ENCODE measurements around the gene CHD3.
A peak's percentile ranks its signal among the peaks of the same experiment; 100 is the strongest.

The CHD3 gene

GRCh38 chr17:7910711-7911110 is 22.1 kb downstream of the CHD3 start:
- H3K27me3 ChIP-seq (ENCODE audit: control insufficient read depth, insufficient read depth, low read length) = peaks cover 11% of the 10 kb centered on the region
- H3K27ac ChIP-seq (ENCODE audit: low read depth, low read length) = no peak overlapping the region
- H3K4me3 ChIP-seq (ENCODE audit: low read depth, low read length) = no peak overlapping the region
- peaks cover 19% of the 10 kb centered on the region for H3K36me3 ChIP-seq (ENCODE audit: control insufficient read depth, insufficient read depth, low read length)
- peaks cover 6% of the 10 kb centered on the region for H3K4me1 ChIP-seq (ENCODE audit: control insufficient read depth, insufficient read depth, low read length)
- no peak overlapping the region for H3K9ac ChIP-seq (ENCODE audit: low read length)
- H3K9me3 ChIP-seq (ENCODE audit: control insufficient read depth, insufficient read depth, low read depth, low read length) = no peaks in the 10 kb centered on the region

- peaks cover 6% of the 10 kb centered on the region for H3K4me1 ChIP-seq (ENCODE audit: control insufficient read depth, insufficient read depth, low read length)
- no peak overlapping the region for H3K9ac ChIP-seq (ENCODE audit: low read length)
- H3K9me3 ChIP-seq (ENCODE audit: control insufficient read depth, insufficient read depth, low read depth, low read length) = no peaks in the 10 kb centered on the region
- H3K27ac ChIP-seq (ENCODE audit: low read depth, low read length) = no peak overlapping the region
- H3K4me3 ChIP-seq (ENCODE audit: low read depth, low read length) = no peak overlapping the region
- H3K27me3 ChIP-seq (ENCODE audit: control insufficient read depth, insufficient read depth, low read length) = peaks cover 13% of the 10 kb centered on the region
- peaks cover 18% of the 10 kb centered on the region for H3K36me3 ChIP-seq (ENCODE audit: control insufficient read depth, insufficient read depth, low read length)
Observed at GRCh38 chr17:7911116-7911515, 22.5 kb downstream of the CHD3 start.

- Histone ChIP-seq H3K9me3 (ENCODE audit: control insufficient read depth, insufficient read depth, low read depth, low read length) (no peaks in the 10 kb centered on the region), H3K27me3 (ENCODE audit: control insufficient read depth, insufficient read depth, low read length) (peaks cover 29% of the 10 kb centered on the region), H3K27ac (ENCODE audit: low read depth, low read length) (no peak overlapping the region), H3K4me1 (ENCODE audit: control insufficient read depth, insufficient read depth, low read length) (peaks cover 13% of the 10 kb centered on the region), H3K36me3 (ENCODE audit: control insufficient read depth, insufficient read depth, low read length) (peaks cover 11% of the 10 kb centered on the region), H3K4me3 (ENCODE audit: low read depth, low read length) (no peak overlapping the region), H3K9ac (ENCODE audit: low read length) (no peak overlapping the region)
Observed at GRCh38 chr17:7912927-7913524, 24.4 kb downstream of the CHD3 start.

DNA sequence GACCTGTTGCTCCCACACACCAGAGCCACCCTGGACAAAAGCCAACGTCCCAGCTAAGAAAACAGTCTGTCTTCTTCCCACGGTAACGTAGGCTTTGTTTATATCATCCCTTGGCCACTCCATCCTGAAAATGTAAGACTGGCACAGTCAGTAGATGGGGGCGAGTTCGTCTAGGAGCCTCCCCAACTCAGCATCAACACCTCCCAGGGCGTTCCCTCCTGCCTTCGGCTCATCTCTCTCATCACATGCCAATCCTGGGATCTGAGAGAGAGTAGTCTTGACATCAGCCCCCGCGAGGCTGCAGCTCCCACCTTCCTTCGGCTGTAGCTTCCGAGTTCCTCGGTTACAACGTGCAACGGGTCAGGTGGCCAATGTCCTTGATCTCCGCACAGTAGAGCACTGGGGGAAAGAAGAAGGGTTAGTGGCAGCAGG is 26.6 kb downstream of the CHD3 start:
- H3K4me3 ChIP-seq (ENCODE audit: low read depth, low read length) = peak overlapping the region; percentile 64
- H3K9me3 ChIP-seq (ENCODE audit: control insufficient read depth, insufficient read depth, low read depth, low read length) = peaks cover 3% of the 10 kb centered on the region; the same call in 1 of the 2 replicates
- peaks cover 13% of the 10 kb centered on the region for H3K4me1 ChIP-seq (ENCODE audit: control insufficient read depth, insufficient read depth, low read length)
- H3K36me3 ChIP-seq (ENCODE audit: control insufficient read depth, insufficient read depth, low read length) = peaks cover 6% of the 10 kb centered on the region
- H3K27ac ChIP-seq (ENCODE audit: low read depth, low read length) = no peak overlapping the region
- peak overlapping the region; percentile 36 for H3K9ac ChIP-seq (ENCODE audit: low read length)
- peaks cover 40% of the 10 kb centered on the region for H3K27me3 ChIP-seq (ENCODE audit: control insufficient read depth, insufficient read depth, low read length)

- Histone ChIP-seq H3K9me3 (ENCODE audit: control insufficient read depth, insufficient read depth, low read depth, low read length) (peaks cover 3% of the 10 kb centered on the region; the same call in 1 of the 2 replicates), H3K27ac (ENCODE audit: low read depth, low read length) (no peak within 1 kb of the TSS)
Observed at GRCh38 chr17:7915611-7916384, 27.2 kb downstream of the CHD3 start, which contains the start of gene RNF227. RNF227 (minus strand) TSS chr17:7916289; CDS start chr17:7916195, 94 bp downstream.

GRCh38 chr17:7916385-7916682 is 27.7 kb downstream of the CHD3 start:
- no peak overlapping the region for H3K27ac ChIP-seq (ENCODE audit: low read depth, low read length)
- peaks cover 47% of the 10 kb centered on the region for H3K27me3 ChIP-seq (ENCODE audit: control insufficient read depth, insufficient read depth, low read length)
- peaks cover 13% of the 10 kb centered on the region for H3K4me1 ChIP-seq (ENCODE audit: control insufficient read depth, insufficient read depth, low read length)
- H3K9me3 ChIP-seq (ENCODE audit: control insufficient read depth, insufficient read depth, low read depth, low read length) = peaks cover 3% of the 10 kb centered on the region; the same call in 1 of the 2 replicates
- H3K9ac ChIP-seq (ENCODE audit: low read length) = peak overlapping the region; percentile 36
- peak overlapping the region; percentile 64 for H3K4me3 ChIP-seq (ENCODE audit: low read depth, low read length)
- no peaks in the 10 kb centered on the region for H3K36me3 ChIP-seq (ENCODE audit: control insufficient read depth, insufficient read depth, low read length)

More at GRCh38 chr17:7915611-7916384, 27.2 kb downstream of the CHD3 start, which contains the start of gene RNF227:
- peak within 1 kb of the TSS; percentile 64 for H3K4me3 ChIP-seq (ENCODE audit: low read depth, low read length)
- peaks cover 13% of the 10 kb centered on the region for H3K4me1 ChIP-seq (ENCODE audit: control insufficient read depth, insufficient read depth, low read length)
- peaks cover 42% of the 10 kb centered on the region for H3K27me3 ChIP-seq (ENCODE audit: control insufficient read depth, insufficient read depth, low read length)
- H3K9ac ChIP-seq (ENCODE audit: low read length) = peak within 1 kb of the TSS; percentile 36
- peaks cover under 1% of the 10 kb centered on the region; the same call in 1 of the 2 replicates for H3K36me3 ChIP-seq (ENCODE audit: control insufficient read depth, insufficient read depth, low read length)

DNA sequence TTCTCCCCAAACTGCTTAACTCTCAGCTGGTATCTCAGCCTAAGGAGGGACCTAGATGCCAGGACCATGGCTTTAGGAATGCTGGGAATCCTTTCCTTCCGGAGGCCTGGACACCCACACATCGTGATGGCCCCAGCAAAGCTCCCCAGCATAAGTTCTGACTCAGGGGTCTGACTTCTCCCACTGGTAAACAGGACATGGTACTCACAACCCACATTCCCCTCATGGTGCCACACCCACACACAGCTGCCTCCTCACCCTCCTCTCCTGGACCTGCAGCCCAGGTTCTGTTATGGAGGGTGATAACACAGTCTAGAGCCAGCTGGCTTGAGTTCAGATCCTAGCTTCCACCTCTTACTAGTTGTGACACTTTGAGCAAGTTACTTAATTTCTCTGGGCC is 28.2 kb downstream of the CHD3 start:
- Histone ChIP-seq H3K27ac (ENCODE audit: low read depth, low read length) (no peak overlapping the region), H3K36me3 (ENCODE audit: control insufficient read depth, insufficient read depth, low read length) (no peaks in the 10 kb centered on the region), H3K4me3 (ENCODE audit: low read depth, low read length) (no peak overlapping the region; the same call in 1 of the 2 replicates), H3K9ac (ENCODE audit: low read length) (no peak overlapping the region), H3K4me1 (ENCODE audit: control insufficient read depth, insufficient read depth, low read length) (peaks cover 13% of the 10 kb centered on the region), H3K9me3 (ENCODE audit: control insufficient read depth, insufficient read depth, low read depth, low read length) (peaks cover 3% of the 10 kb centered on the region; the same call in 1 of the 2 replicates), H3K27me3 (ENCODE audit: control insufficient read depth, insufficient read depth, low read length) (peaks cover 51% of the 10 kb centered on the region)

GRCh38 chr17:7922269-7922844 is 33.8 kb downstream of the CHD3 start:
- Histone ChIP-seq H3K27me3 (ENCODE audit: control insufficient read depth, insufficient read depth, low read length) (peaks cover 75% of the 10 kb centered on the region), H3K36me3 (ENCODE audit: control insufficient read depth, insufficient read depth, low read length) (no peaks in the 10 kb centered on the region), H3K9ac (ENCODE audit: low read length) (no peak overlapping the region), H3K27ac (ENCODE audit: low read depth, low read length) (no peak overlapping the region), H3K9me3 (ENCODE audit: control insufficient read depth, insufficient read depth, low read depth, low read length) (peaks cover 3% of the 10 kb centered on the region; the same call in 1 of the 2 replicates), H3K4me1 (ENCODE audit: control insufficient read depth, insufficient read depth, low read length) (peaks cover 10% of the 10 kb centered on the region), H3K4me3 (ENCODE audit: low read depth, low read length) (peak overlapping the region; percentile 45)

- H3K4me1 ChIP-seq (ENCODE audit: control insufficient read depth, insufficient read depth, low read length) = peaks cover 10% of the 10 kb centered on the region
- peaks cover 3% of the 10 kb centered on the region; the same call in 1 of the 2 replicates for H3K9me3 ChIP-seq (ENCODE audit: control insufficient read depth, insufficient read depth, low read depth, low read length)
- peak overlapping the region; percentile 45 for H3K4me3 ChIP-seq (ENCODE audit: low read depth, low read length)
- H3K27ac ChIP-seq (ENCODE audit: low read depth, low read length) = no peak overlapping the region
- no peak overlapping the region for H3K9ac ChIP-seq (ENCODE audit: low read length)
- peaks cover 78% of the 10 kb centered on the region for H3K27me3 ChIP-seq (ENCODE audit: control insufficient read depth, insufficient read depth, low read length)
- no peaks in the 10 kb centered on the region for H3K36me3 ChIP-seq (ENCODE audit: control insufficient read depth, insufficient read depth, low read length)
Observed at GRCh38 chr17:7922845-7923628, 34.4 kb downstream of the CHD3 start.

GRCh38 chr17:7927596-7927995 is 39.0 kb downstream of the CHD3 start:
- Histone ChIP-seq H3K4me3 (ENCODE audit: low read depth, low read length) (no peak overlapping the region), H3K9ac (ENCODE audit: low read length) (no peak overlapping the region), H3K27ac (ENCODE audit: low read depth, low read length) (no peak overlapping the region), H3K27me3 (ENCODE audit: control insufficient read depth, insufficient read depth, low read length) (peaks cover 68% of the 10 kb centered on the region), H3K36me3 (ENCODE audit: control insufficient read depth, insufficient read depth, low read length) (no peaks in the 10 kb centered on the region), H3K4me1 (ENCODE audit: control insufficient read depth, insufficient read depth, low read length) (peaks cover 12% of the 10 kb centered on the region), H3K9me3 (ENCODE audit: control insufficient read depth, insufficient read depth, low read depth, low read length) (no peaks in the 10 kb centered on the region)

Measured in HUES6 (cell line).